ENCODE measurements around the gene OR10H5. TPM values are rescaled to one million over a fixed set of nuclear protein-coding genes. Genes with fewer than 3 reads are reported as not detected.

Gene OR10H5
- total RNA-seq, 1 donor = under 0.01 TPM

Other genes starting within 250 kb of the OR10H5 start
- under 0.01 TPM for gene CYP4F8, start 172.4 kb upstream of the OR10H5 start, total RNA-seq
- gene CYP4F3, start 146.8 kb upstream of the OR10H5 start, total RNA-seq = 0.52 TPM
- gene CYP4F12, start 114.6 kb upstream of the OR10H5 start, total RNA-seq = 0.42 TPM
- not detected for gene OR10H2, start 59.6 kb upstream of the OR10H5 start, total RNA-seq
- not detected for gene OR10H3, start 49.7 kb upstream of the OR10H5 start, total RNA-seq
- not detected for gene OR10H1, start 28.0 kb downstream of the OR10H5 start, total RNA-seq
- not detected for gene CYP4F2, start 110.4 kb downstream of the OR10H5 start, total RNA-seq
- gene CYP4F11, start 146.9 kb downstream of the OR10H5 start, total RNA-seq = not detected
- gene OR10H4, start 161.3 kb downstream of the OR10H5 start, total RNA-seq = not detected